ENCODE data around the gene ABCC4.

DNA sequence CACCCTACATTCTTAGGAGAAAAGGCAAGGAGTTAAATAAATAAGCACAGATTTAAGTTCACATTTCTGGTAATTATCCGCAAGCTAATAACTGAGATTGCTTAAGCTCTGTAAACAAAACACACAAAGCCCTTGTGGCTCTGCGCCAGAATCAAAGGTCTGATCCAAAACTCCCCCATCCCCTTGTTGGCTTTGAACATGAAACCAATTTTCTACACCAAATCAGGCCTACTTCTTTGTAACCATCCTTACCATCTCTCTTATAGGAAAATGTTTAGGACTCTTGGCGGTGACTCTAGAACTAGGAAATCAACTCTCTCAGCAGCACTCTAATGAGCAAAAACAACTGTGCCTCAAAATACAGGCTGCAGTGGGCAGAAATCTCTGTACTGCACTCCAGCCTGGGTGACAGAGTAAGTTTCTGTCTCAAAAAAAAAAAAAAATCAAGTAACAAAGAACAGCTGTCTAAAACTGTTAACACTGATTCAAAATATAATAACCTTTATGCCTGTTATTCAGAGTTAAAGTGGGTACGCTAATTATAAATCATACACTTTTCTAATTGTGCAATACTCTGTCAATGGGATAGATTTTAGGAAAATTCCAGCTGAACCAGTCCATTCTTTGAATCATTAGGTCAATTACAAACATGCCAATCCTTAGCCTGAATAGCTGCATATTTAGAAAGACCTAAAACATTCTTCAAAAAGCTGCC is 25.8 kb downstream of the ABCC4 start:
- no peak for TF ChIP-seq EZH2 (IDR thresholded peaks at IDR 0.05)
- no peak for TF ChIP-seq POLR2AphosphoS5 (IDR thresholded peaks at IDR 0.05; ENCODE audit: borderline replicate concordance, low read depth, low read length)
- no peak for TF ChIP-seq FOXP2 (optimal IDR thresholded peaks at IDR 0.05; ENCODE audit: control extremely low read depth, extremely low read length, insufficient read depth)

Measured in SK-N-MC (cell line).